ENCODE measurements around the gene TEX2. TPM values are rescaled to one million over a fixed set of nuclear protein-coding genes. Genes with fewer than 3 reads are reported as not detected.

Gene TEX2
- total and polyA plus RNA-seq, 2 of the 13 experiments (the other 11 are each of a cell fraction or from before 2014, with no cell fraction given) = 21.4 to 37.7 TPM

DNA sequence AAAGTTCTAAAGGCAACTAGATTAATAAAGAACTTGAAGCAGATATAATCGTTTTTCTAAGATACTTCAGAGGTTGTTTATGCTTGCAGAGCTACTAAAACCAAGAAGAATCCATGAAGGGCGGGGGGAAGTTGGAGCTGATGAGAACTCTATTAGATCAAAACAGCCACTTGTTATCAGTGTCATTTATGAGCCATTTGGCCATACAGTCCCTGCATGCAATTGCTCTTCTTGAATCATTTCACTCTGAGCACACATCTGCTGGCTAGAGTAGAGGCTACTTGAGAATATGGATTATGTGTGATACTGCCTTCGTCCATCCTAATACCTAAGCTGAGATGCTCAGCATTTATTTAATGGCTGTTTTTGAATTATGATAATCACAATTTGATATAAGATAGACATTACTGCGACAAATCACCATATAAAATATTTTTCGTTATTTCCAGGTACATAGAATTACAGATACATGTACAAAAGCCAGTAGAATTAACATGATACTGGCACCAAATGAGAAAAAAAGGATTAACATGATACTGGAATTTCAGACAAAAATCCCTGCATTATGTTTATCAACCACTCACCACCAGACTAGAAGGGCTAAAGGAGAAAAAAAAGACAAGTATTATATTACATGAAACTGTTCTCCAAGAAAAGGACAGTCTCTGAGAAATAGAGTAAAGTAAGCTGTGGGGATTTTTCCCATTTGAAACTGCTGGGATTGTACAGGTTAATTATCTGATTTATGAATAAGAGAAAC is 64.5 kb downstream of the TEX2 start:
- Histone ChIP-seq H3K4me1 (ENCODE audit: insufficient read depth, low read length) (peaks cover 38% of the 10 kb centered on the region), H3K79me2 (ENCODE audit: insufficient read depth, low read length) (peaks cover 13% of the 10 kb centered on the region), H3K4me2 (ENCODE audit: low read depth, low read length) (no peak overlapping the region), H3K27ac (ENCODE audit: extremely low read length, insufficient read depth, low read length) (no peak overlapping the region), H3K4me3 (replicated peaks in 1 of 3; ENCODE audit: insufficient read depth in 1 of 3, low read depth in 2 of 3, low read length in 3 of 3) (no peak overlapping the region), H4K20me1 (ENCODE audit: insufficient read depth, low read length) (no peaks in the 10 kb centered on the region), H3K27me3 (ENCODE audit: control insufficient read depth in 1 of 2, insufficient read depth in 2 of 2, low read length in 2 of 2) (no peaks in the 10 kb centered on the region), H3K36me3 (replicated peaks in 1 of 2; ENCODE audit: control insufficient read depth in 1 of 2, insufficient read depth in 2 of 2, low read length in 2 of 2) (peaks cover 1 to 3% of the 10 kb centered on the region in 2 experiments; a peak in 2 of 5 replicates), H3K9ac (ENCODE audit: insufficient read depth, low read depth, low read length) (no peak overlapping the region), H2AFZ (ENCODE audit: low read length) (no peak overlapping the region), H3K9me3 (ENCODE audit: low read length) (no peaks in the 10 kb centered on the region)
- FAIRE-seq = no peak
- no TSS peak for BruUV-seq (replicated peaks)
- no peak for ATAC-seq
- POLR2A ChIA-PET = interaction anchor here (2.6 to 2.8 kb wide), 2 partner anchors 18 to 48 kb away, joined by 8 to 15 read pairs; no protein-coding TSS in a partner anchor
- no peak for DNase-seq (ENCODE audit: low spot score)
- 93% methylated on average over 5 of the region's 5 CpGs for WGBS (ENCODE audit: low lambda C conversion rate)
- in situ Hi-C loops (cut with HindIII; ENCODE audit: extremely low pct_ligation_motif_present, low pct_unique_long_range_greater_than_20kb) = no loop called here
- no peak for TF ChIP-seq ZBTB7A (CRISPR knock-in tag; IDR thresholded peaks at IDR 0.05)
- TF ChIP-seq, protein P1, sequence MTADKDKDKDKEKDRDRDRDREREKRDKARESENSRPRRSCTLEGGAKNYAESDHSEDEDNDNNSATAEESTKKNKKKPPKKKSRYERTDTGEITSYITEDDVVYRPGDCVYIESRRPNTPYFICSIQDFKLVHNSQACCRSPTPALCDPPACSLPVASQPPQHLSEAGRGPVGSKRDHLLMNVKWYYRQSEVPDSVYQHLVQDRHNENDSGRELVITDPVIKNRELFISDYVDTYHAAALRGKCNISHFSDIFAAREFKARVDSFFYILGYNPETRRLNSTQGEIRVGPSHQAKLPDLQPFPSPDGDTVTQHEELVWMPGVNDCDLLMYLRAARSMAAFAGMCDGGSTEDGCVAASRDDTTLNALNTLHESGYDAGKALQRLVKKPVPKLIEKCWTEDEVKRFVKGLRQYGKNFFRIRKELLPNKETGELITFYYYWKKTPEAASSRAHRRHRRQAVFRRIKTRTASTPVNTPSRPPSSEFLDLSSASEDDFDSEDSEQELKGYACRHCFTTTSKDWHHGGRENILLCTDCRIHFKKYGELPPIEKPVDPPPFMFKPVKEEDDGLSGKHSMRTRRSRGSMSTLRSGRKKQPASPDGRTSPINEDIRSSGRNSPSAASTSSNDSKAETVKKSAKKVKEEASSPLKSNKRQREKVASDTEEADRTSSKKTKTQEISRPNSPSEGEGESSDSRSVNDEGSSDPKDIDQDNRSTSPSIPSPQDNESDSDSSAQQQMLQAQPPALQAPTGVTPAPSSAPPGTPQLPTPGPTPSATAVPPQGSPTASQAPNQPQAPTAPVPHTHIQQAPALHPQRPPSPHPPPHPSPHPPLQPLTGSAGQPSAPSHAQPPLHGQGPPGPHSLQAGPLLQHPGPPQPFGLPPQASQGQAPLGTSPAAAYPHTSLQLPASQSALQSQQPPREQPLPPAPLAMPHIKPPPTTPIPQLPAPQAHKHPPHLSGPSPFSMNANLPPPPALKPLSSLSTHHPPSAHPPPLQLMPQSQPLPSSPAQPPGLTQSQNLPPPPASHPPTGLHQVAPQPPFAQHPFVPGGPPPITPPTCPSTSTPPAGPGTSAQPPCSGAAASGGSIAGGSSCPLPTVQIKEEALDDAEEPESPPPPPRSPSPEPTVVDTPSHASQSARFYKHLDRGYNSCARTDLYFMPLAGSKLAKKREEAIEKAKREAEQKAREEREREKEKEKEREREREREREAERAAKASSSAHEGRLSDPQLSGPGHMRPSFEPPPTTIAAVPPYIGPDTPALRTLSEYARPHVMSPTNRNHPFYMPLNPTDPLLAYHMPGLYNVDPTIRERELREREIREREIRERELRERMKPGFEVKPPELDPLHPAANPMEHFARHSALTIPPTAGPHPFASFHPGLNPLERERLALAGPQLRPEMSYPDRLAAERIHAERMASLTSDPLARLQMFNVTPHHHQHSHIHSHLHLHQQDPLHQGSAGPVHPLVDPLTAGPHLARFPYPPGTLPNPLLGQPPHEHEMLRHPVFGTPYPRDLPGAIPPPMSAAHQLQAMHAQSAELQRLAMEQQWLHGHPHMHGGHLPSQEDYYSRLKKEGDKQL (CRISPR knock-in tag; IDR thresholded peaks at IDR 0.05; ENCODE audit: low read depth) = no peak
- no peak for TF ChIP-seq ZNF800 (CRISPR knock-in tag; IDR thresholded peaks at IDR 0.05)
- TF ChIP-seq ZHX2 (IDR thresholded peaks at IDR 0.05; ENCODE audit: low read depth) = no peak
- TF ChIP-seq ZHX2 (CRISPR knock-in tag; IDR thresholded peaks at IDR 0.05; ENCODE audit: borderline replicate concordance) = no peak
- TF ChIP-seq SOX13 (IDR thresholded peaks at IDR 0.05) = no peak
- TF ChIP-seq SOX13 (CRISPR knock-in tag; conservative IDR thresholded peaks at IDR 0.05 in 1 of 2, IDR thresholded peaks at IDR 0.05 in 1 of 2) = no peak
- TF ChIP-seq RELA (CRISPR knock-in tag; IDR thresholded peaks at IDR 0.05) = no peak
- TF ChIP-seq BORCS8-MEF2B (CRISPR knock-in tag; IDR thresholded peaks at IDR 0.05) = no peak
- CTCF ChIA-PET (ENCODE audit: low intra/inter-chr PET ratio, low total read pairs) = no interaction called here
- intact Hi-C loops (cut with micrococcal nuclease; ENCODE audit: unreplicated experiment) = no loop called here

Measured in HepG2 (cell line).